Gastroesophageal sphincter (tissue), 4 donors: ENCODE data around the gene MYO7A. TPM values are rescaled to one million over a fixed set of nuclear protein-coding genes. Genes with fewer than 3 reads are reported as not detected.
A peak's percentile ranks its signal among the peaks of the same experiment; 100 is the strongest.

Experiments
- ATAC-seq: fragments of 150-250 bp; one replicate; pipeline ENCODE4 v1.9.1; 2016; ENCODE audit warnings: mild to moderate bottlenecking, moderate library complexity
- H3K27ac ChIP-seq, 4 donors: fragments of 200-600 bp; sonication (generic) in 3 of 4; 1 replicate in 3 of 4; 2 replicates in 1 of 4; pipeline ENCODE4 v1.5.1; 2016 to 2019
- H3K27me3 ChIP-seq: fragments of 200-600 bp; sonication (generic); one replicate; pipeline ENCODE4 v1.5.1; 2019
- H3K36me3 ChIP-seq, 2 donors: fragments of 200-600 bp; sonication (generic); one replicate each; pipeline ENCODE4 v1.5.1; 2019; ENCODE audit warnings: control low read depth in 1 of 2
- H3K4me1 ChIP-seq, 3 donors: fragments of 200-600 bp; sonication (generic); 1 replicate in 2 of 3; 2 replicates in 1 of 3; pipeline ENCODE4 v1.5.1; 2016 to 2019; ENCODE audit warnings: control low read depth in 2 of 3
- H3K4me3 ChIP-seq, 2 donors: fragments of 200-600 bp; sonication (generic); one replicate each; pipeline ENCODE4 v1.5.1; 2019; ENCODE audit warnings: mild to moderate bottlenecking in 1 of 2, moderate library complexity in 1 of 2
- H3K9me3 ChIP-seq, 3 donors: fragments of 200-600 bp; sonication (generic); one replicate each; pipeline ENCODE4 v1.5.1; 2017 to 2019; ENCODE audit warnings: control low read depth in 2 of 3
- CTCF ChIP-seq, 4 experiments: fragments of 200-600 bp in 2 of 4; fragments of 450-650 bp in 2 of 4; sonication (generic) in 1 of 4; IDR thresholded peaks; one replicate each; pipeline ENCODE4 v1.5.1; 2017 to 2019; ENCODE audit warnings: antibody characterized with exemption in 4 of 4, mild to moderate bottlenecking in 2 of 4, moderate library complexity in 2 of 4
- EP300 ChIP-seq: sonication (generic); formaldehyde crosslinking; IDR thresholded peaks from one replicate; pipeline ENCODE4 v1.6.1; 2017; ENCODE audit warnings: antibody characterized with exemption, mild to moderate bottlenecking
- POLR2A ChIP-seq, 2 donors: fragments of 450-650 bp; IDR thresholded peaks; one replicate each; pipeline ENCODE4 v1.6.1; 2017; ENCODE audit warnings: antibody characterized with exemption in 2 of 2, mild to moderate bottlenecking in 2 of 2, moderate library complexity in 1 of 2
- POLR2AphosphoS5 ChIP-seq: sonication (generic); formaldehyde crosslinking; IDR thresholded peaks from one replicate; pipeline ENCODE4 v1.6.1; 2017; ENCODE audit warnings: antibody characterized with exemption
- WGBS, 2 donors: methylation state at CpG; one replicate each; pipeline ENCODE4 v1.1.5; 2018; ENCODE audit warnings: low coverage in 1 of 2; 5-methylcytosine and 5-hydroxymethylcytosine counted together
- total RNA-seq, 4 donors: library from RNA; depleted of rRNA; stranded (reverse); fragments of >200 nt; gene quantifications; one replicate each; pipeline ENCODE4 v1.1.0, GENCODE V29; 2016

MYO7A gene
- total RNA-seq, 4 donors from 2014 or later = 4.0 to 11.8 (median 8.7) TPM

- Histone ChIP-seq H3K27me3 (peaks cover 9% of the 10 kb centered on the region), H3K36me3 (no peaks in the 10 kb centered on the region), H3K4me3 (no peak overlapping the region), H3K27ac (no peak overlapping the region), H3K4me1 (no peaks in the 10 kb centered on the region), H3K9me3 (no peaks in the 10 kb centered on the region)
- no peak for ATAC-seq
- TF ChIP-seq CTCF (IDR thresholded peaks at IDR 0.05) (no peak), POLR2A (IDR thresholded peaks at IDR 0.05) (no peak)
- 93% methylated on average over 8 of the region's 16 CpGs; no CpG with 5 or more reads in 1 of the 2 donors for WGBS, 2 donors
Observed at GRCh38 chr11:77174559-77174958, 46.5 kb downstream of the MYO7A start.

- Histone ChIP-seq H3K36me3 (no peaks in the 10 kb centered on the region), H3K4me1 (no peaks in the 10 kb centered on the region), H3K4me3 (peak overlapping the region in 1 of 2 donors; percentile 20), H3K27ac (peak overlapping the region in 2 of 4 donors; percentile 25 to 37), H3K27me3 (peaks cover 9% of the 10 kb centered on the region), H3K9me3 (no peaks in the 10 kb centered on the region)
- WGBS, 2 donors = 80 to 88% methylated on average over 1 to 5 of the region's 15 CpGs
- peak; percentile 41 for ATAC-seq
- TF ChIP-seq EP300 (no peak), CTCF (IDR thresholded peaks at IDR 0.05) (no peak), POLR2A (IDR thresholded peaks at IDR 0.05) (peak in 1 of 2 donors; percentile 37)
Observed at GRCh38 chr11:77175021-77175842, 47.2 kb downstream of the MYO7A start.

- peak; percentile 40 for ATAC-seq
- TF ChIP-seq POLR2A (IDR thresholded peaks at IDR 0.05) (no peak), POLR2AphosphoS5 (no peak), EP300 (no peak), CTCF (IDR thresholded peaks at IDR 0.05) (no peak)
- H3K4me3 ChIP-seq = peak overlapping the region in 1 of 2 donors; percentile 20
- 73 to 83% methylated on average over 1 to 5 of the region's 12 CpGs for WGBS, 2 donors
- peak overlapping the region in 2 of 4 donors; percentile 25 to 37 for H3K27ac ChIP-seq
- no peaks in the 10 kb centered on the region for H3K36me3 ChIP-seq
- no peaks in the 10 kb centered on the region for H3K9me3 ChIP-seq
- H3K4me1 ChIP-seq = no peaks in the 10 kb centered on the region
- H3K27me3 ChIP-seq = peaks cover 9% of the 10 kb centered on the region
Observed at GRCh38 chr11:77175869-77176539, 48.0 kb downstream of the MYO7A start.

GRCh38 chr11:77176996-77177395, 49.0 kb downstream of the MYO7A start:
- Histone ChIP-seq H3K27me3 (peaks cover 7% of the 10 kb centered on the region), H3K27ac (no peak overlapping the region), H3K9me3 (no peaks in the 10 kb centered on the region), H3K4me3 (no peak overlapping the region), H3K36me3 (no peaks in the 10 kb centered on the region), H3K4me1 (no peaks in the 10 kb centered on the region)
- 65% methylated on average over 4 of the region's 9 CpGs; no CpG with 5 or more reads in 1 of the 2 donors for WGBS, 2 donors
- no peak for TF ChIP-seq CTCF (IDR thresholded peaks at IDR 0.05)
- TF ChIP-seq POLR2AphosphoS5 = no peak
- TF ChIP-seq POLR2A (IDR thresholded peaks at IDR 0.05) = no peak
- no peak for ATAC-seq

- H3K4me3 ChIP-seq = no peak overlapping the region
- H3K36me3 ChIP-seq = no peaks in the 10 kb centered on the region
- H3K27me3 ChIP-seq = no peaks in the 10 kb centered on the region
- H3K4me1 ChIP-seq = no peaks in the 10 kb centered on the region
- no peak overlapping the region for H3K27ac ChIP-seq
- TF ChIP-seq POLR2A (IDR thresholded peaks at IDR 0.05) (no peak), POLR2AphosphoS5 (no peak), EP300 (no peak), CTCF (IDR thresholded peaks at IDR 0.05) (no peak)
- WGBS, 2 donors = 83 to 86% methylated on average over 3 to 4 of the region's 4 CpGs
- no peak for ATAC-seq
- no peaks in the 10 kb centered on the region for H3K9me3 ChIP-seq
Observed at GRCh38 chr11:77178150-77178549, 50.1 kb downstream of the MYO7A start.
